GM18870 (cell line): ENCODE measurements around the gene CPPED1.

Experiments
- ATAC-seq: cut with Tn5 transposase; IDR thresholded peaks from one replicate; pipeline ENCODE4 v1.9.1; 2021; ENCODE audit warnings: moderate library complexity; ENCODE audit not compliant: unreplicated experiment

The CPPED1 gene

GRCh38 chr16:12740986-12741610 lies 62.6 kb downstream of the CPPED1 start:
- no peak for ATAC-seq

- no peak for ATAC-seq
Observed at GRCh38 chr16:12739738-12740137, 63.9 kb downstream of the CPPED1 start.

DNA sequence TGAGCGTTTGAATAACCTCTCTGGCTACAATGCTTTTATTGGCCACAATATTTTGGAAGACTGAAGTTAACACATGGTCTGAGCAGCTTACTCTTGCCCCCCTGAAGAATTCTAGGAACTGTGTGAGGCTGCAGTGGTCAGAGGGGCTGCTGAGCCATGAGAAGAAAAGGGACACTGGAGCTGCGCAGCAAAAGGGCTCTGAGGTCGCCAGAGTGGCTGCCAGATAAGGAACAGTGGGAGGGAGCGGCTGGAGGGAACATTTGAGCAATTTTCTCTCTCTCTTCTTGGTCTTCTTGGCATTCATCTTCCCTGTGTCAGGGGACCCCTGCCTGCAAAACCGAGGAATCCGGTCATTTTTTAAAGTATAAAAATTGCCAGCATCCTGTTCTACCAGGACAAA lies 66.1 kb downstream of the CPPED1 start:
- ATAC-seq: no peak

- ATAC-seq: no peak
Observed at GRCh38 chr16:12735805-12736204, 67.9 kb downstream of the CPPED1 start.

- ATAC-seq: no peak
Observed at GRCh38 chr16:12732600-12732999, 71.1 kb downstream of the CPPED1 start.

DNA sequence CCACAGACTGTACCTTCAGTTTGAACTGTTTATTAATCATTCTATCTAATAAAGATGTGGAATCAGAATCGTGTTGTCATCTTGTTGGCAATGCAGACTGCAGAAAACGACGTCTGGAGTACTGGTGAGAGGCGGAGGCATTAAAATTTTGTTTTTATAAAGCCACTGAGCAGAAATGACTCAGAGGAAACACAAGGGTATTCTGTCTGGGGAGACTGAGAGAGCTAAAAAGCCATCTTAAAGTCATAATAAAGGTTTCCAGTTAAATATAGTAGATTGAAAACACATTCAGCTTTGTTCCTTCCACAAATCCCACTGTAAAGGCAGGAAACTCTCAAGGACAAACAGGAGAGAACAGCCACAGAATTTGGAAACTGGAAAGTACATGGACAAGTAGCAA lies 74.2 kb downstream of the CPPED1 start:
- ATAC-seq: no peak

DNA sequence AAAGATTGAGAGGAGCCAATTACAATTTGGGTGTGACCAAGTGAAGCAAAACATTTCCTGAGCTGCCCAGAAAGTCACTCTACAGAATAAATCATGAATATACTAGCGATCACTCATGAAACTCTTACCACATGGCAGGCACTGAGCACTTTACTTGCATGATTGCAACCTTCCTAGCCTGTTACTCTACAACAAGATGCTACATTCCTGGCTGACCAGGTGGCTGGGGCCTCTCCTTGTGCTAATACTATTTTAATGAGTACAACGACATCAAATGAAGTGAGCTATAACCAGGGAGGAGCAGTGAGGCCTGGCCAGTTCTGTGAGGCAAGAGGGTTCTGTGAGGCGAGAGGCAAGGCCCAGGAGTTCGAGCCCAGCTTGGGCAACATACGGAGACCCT lies 75.2 kb downstream of the CPPED1 start:
- ATAC-seq: no peak

GRCh38 chr16:12724226-12724625 lies 79.5 kb downstream of the CPPED1 start:
- ATAC-seq: no peak

- ATAC-seq: no peak
Observed at GRCh38 chr16:12723681-12724080, 80.0 kb downstream of the CPPED1 start.

GRCh38 chr16:12721841-12722421 lies 81.8 kb downstream of the CPPED1 start:
- no peak for ATAC-seq

GRCh38 chr16:12719972-12720371 lies 83.7 kb downstream of the CPPED1 start:
- ATAC-seq: no peak

DNA sequence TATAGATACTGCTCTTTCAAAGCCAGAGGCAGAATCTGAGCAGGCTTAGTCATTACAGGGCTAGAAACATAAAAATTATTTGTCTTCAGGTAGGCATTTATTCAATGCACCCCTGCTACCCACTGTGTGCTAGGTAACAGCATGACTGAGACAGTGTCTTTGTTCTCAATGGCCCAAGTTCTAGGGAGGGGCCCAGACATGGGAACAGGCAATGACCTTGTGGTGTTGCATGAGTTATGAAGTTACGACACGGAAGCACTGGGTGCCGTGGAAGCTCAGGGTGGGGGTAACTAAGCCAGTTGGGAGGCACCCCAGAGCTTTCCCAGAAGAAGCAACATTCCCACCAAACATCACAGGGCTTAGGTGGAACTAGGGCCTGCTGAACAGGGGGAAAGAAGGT lies 87.0 kb downstream of the CPPED1 start:
- ATAC-seq: no peak

DNA sequence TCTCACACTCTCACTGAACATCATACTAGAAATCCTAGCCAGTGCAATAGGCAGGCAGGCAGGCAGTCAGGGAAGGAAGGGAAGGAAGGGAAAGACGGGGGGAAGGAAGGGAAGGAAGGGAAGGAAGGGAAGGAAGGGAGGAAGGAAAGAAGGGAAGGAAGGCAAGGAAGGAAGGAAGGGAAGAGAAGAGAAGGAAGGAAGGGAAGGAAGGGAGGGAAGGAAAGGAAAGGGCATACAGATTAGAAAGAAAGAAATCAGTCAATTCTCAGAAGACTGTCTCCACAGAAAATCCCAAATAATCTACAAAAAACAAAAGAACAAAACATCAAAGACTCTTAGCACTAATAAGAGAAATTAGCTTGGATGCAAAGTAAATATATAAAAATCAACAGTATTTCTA lies 93.9 kb downstream of the CPPED1 start:
- no peak for ATAC-seq

DNA sequence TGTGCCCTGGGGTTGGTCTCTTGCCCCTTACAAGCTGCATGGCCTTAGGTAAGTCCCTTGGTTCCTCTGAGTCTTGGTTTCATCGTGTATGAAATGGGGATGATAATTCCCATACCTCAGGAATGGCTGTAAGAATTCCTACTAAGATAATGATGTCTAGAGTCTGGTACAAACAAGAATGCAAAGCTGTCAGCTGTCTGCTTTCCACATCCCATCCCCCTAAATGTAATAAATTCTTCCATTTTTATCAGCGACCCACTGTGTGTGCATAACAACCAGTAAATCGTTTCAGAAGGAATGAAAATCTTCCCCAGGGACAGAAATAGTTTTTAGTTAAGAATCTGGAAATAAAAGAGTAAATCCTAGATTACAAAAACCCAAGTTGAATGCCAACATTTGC lies 95.4 kb downstream of the CPPED1 start:
- no peak for ATAC-seq

DNA sequence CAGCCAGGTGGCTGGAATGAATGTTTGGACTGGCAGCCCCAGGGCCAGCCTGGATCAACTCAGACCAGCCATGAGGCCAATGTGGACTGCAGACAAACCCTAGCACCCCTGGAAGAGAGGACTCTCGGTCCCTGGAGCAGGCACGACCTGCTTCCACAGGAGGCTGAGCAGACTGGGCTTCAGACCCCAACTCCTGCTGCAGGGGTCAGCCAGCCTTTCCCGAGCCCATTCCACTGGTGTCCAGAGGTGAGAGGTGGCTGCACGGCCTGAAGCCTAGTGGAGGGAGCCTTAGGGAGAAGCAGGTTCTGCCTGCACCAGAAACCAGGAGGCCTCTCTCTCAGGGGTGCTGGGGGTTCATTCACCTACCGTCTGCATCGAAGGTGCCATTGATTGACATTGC lies 97.1 kb downstream of the CPPED1 start:
- ATAC-seq: no peak

DNA sequence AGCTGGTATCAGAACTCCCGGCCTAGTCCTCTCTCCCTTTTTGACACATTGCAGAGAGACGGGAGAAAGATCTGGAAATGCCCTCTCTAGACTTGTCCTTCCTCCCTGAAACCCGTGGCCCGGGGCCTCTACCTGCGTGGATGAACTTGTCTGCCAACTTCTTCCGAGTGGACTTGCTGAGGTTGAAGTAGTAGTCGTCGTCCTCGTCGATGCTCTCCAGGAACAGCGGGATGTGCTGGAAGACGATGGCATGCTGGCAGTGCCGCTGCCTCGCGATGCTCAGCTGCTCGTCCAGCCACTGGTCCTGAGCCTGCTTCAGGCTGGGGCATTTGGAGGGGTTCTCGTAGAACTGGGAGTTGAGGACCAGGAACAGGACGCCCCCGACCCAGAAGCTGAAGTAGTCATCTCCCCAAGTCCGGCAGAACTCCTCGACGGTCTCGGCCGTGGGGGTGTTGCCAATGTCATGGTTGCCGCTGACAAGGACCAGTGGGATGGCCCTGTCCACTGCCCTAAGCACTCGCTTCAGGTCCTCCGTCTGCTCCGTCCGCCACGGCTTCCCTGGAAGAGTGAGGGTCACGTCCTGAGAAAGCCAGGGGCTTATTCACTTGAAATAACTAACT lies 99.1 kb downstream of the CPPED1 start:
- no peak for ATAC-seq

DNA sequence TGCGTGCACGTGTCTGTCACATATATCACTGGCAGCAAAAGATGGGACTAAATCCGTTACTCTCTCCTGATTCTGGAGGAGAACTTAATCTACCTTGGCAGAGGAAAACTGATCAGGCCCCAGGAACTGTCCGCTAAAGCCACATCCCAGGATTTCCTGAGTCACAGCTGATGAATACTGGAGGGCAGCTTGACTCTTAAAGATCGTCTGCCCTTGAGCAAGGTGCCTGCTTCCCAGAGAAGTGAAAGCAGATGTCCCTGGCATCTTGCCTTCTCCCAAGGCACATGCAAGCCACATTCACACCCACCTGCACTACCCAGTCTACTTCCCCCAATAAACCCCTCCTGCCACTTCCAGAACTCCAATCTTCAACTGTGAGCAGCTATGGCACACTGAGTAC lies 99.8 kb downstream of the CPPED1 start:
- no peak for ATAC-seq

DNA sequence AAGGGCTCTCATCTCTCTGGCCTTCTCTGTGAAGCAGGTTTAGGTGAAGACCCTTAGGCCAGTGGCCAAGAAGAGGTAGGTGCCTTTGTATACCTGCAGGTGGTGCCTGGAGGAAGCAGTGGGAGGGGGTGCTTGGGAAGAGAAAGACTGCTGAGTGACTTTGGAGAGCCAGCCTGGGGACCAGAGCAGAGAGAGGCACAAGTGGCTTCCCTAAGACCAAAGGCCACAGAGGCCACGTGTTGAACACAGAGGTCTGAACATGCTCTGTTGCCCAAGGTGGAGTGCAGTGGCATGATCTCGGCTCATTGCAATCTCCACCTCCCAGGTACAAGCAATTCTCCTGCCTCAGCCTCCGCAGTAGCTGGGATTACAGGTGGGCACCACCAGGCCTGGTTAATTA lies 103.5 kb downstream of the CPPED1 start:
- ATAC-seq: no peak

DNA sequence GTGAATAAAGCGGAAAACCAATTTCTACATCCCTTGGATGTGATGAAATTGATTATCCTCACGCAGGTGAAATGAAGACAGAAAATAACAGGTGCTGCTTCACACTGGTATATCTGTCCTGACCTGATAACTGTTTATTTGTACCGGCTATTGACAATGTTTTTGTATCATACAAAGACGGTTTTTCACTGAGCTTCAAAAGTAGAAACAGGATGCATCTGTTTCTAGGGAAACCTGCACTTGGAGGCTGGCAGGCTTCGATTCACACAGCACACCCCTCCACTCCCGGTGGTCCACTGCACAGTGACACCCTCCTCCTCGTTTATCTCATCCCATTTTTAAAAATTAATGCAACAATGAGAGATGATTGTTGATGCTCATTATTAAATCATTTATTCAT lies 104.5 kb downstream of the CPPED1 start:
- ATAC-seq: no peak

- no peak for ATAC-seq
Observed at GRCh38 chr16:12697437-12697836, 106.2 kb downstream of the CPPED1 start.

DNA sequence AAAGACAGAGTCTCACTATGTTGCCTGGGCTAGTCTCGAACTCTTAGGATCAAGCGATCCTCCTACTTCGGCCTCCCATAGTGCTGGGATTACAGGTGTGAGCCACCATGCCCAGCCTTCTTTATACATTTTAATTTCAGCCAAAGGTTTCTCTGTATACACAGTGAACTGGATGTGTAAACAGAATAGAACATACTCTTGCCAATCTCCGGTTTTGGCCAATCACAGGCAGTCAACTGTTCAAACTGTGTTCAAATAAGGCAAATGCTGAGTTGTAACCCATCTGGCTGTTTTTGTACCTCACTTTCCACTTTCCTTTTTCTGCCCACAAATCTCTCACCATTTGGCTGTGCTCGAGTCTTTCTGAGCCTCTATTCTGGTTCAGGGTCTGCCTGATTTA lies 108.2 kb downstream of the CPPED1 start:
- ATAC-seq: no peak

- ATAC-seq: no peak
Observed at GRCh38 chr16:12690024-12690423, 113.7 kb downstream of the CPPED1 start.
